Endometrial microvascular endothelial cells (primary cell): ENCODE results near the gene ST3GAL4. TPM values are rescaled to one million over a fixed set of nuclear protein-coding genes. Genes with fewer than 3 reads are reported as not detected.
"Not testable (repeated sequence)": the region's sequence is repeated elsewhere in the genome, so short reads cannot be mapped to it uniquely, and the experiment has no call there.

ENCODE experiments used
- in situ Hi-C: cut with HindIII; loops from 2 replicates; pipeline ENCODE4 v1.10.0; 2017; ENCODE audit warnings: low sequenced_read_pairs, low pct_unique_long_range_greater_than_20kb; ENCODE audit errors: inconsistent ontology term
- total RNA-seq: library from RNA; depleted of rRNA; stranded (reverse); fragments of >200 nt; gene quantifications from one replicate; pipeline ENCODE4 v1.2.3, GENCODE V29; 2015; ENCODE audit errors: inconsistent ontology term

The ST3GAL4 gene
- total RNA-seq, 1 donor from 2014 or later, result 33.8 TPM

- in situ Hi-C loops, result no loop called here
Observed at GRCh38 chr11:126344141-126345080, 11.1 kb upstream of the ST3GAL4 start.

GRCh38 chr11:126345283-126345682, 10.2 kb upstream of the ST3GAL4 start:
- in situ Hi-C loops, result no loop called here

DNA sequence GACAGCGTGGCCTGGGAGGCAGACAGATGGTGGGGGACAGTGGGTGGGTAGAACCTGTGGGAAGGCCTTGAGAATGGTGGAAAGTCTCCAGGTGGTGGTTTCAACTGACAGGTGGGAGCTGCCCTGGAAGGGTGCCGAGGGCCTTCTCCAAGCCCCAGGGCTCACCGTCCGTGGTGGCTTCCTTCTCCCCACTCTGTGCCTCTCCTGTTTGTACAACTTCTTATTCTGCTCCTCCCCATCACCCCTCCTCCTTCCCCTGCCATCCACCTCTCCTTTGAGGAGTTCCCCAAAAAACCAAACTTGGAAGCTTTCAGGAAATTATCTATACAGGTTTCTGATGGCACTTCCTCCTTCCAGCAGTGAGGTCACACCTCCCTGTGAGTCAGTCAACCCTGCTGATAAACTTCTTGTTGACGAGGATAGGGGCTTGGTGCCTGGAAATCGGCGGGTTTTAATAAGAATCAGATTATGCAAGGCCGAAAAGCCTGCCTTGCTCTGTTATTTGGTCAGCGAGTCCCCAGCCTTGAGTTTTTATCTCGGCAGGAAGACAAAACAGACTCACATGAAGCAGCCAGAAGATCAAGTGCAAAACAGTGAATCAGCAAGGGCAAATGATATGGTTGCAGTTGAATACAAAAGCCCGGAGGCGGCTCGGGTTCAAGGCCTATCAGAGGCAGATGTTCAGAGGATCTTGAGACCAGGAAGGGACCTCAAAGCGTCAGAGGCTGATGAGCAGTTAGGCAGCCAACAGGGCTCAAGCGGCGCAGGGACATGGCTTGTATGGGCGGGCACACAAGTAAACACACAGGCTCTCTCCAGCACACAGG, 9.5 kb upstream of the ST3GAL4 start:
- in situ Hi-C loops, result no loop called here

- in situ Hi-C loops, result no loop called here
Observed at GRCh38 chr11:126346586-126346940, 8.9 kb upstream of the ST3GAL4 start.

GRCh38 chr11:126346946-126347345, 8.5 kb upstream of the ST3GAL4 start:
- in situ Hi-C loops, result not testable (repeated sequence)

GRCh38 chr11:126347751-126348668, 7.5 kb upstream of the ST3GAL4 start:
- in situ Hi-C loops, result no loop called here

GRCh38 chr11:126348806-126349582, 6.5 kb upstream of the ST3GAL4 start:
- in situ Hi-C loops, result no loop called here

- in situ Hi-C loops, result no loop called here
Observed at GRCh38 chr11:126350836-126351235, 4.7 kb upstream of the ST3GAL4 start.

GRCh38 chr11:126352163-126352562, 3.3 kb upstream of the ST3GAL4 start:
- in situ Hi-C loops, result no loop called here

- in situ Hi-C loops, result no loop called here
Observed at GRCh38 chr11:126352934-126353801, 2.3 kb upstream of the ST3GAL4 start.

DNA sequence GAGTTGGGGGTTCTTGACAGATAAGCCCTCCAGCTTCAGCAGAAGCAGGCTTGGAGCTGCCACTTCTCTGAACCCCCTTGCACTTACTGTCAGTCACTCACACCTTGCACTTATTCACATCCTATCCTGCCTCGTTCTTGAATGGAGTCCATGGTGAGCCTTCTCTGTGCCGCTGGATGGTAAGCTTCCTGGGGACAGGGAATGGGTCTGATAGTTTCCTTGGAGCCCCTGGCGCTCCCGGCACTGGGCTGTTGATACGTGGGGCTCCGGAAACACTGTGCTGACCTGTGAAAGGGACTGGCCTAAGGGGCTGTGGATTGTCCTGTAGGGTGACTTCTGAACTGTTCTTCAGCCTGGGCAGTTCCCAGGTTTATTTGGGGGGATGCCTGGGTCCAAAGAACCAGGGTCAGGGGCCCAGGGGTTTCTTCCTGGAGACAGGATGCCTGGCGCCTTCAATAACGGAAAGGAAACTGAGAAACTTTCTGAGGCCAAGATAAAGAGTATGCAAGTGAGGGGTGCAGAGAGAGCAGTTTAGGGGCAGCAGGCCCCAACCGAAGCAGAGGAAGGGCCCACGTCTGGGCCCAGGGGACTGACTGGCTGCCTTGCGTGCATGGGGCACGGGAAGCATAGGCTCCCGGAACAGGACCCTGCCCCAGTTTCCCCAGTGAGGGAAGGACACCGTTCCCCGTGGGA, 709 bp upstream of the ST3GAL4 start:
- in situ Hi-C loops, result no loop called here

DNA sequence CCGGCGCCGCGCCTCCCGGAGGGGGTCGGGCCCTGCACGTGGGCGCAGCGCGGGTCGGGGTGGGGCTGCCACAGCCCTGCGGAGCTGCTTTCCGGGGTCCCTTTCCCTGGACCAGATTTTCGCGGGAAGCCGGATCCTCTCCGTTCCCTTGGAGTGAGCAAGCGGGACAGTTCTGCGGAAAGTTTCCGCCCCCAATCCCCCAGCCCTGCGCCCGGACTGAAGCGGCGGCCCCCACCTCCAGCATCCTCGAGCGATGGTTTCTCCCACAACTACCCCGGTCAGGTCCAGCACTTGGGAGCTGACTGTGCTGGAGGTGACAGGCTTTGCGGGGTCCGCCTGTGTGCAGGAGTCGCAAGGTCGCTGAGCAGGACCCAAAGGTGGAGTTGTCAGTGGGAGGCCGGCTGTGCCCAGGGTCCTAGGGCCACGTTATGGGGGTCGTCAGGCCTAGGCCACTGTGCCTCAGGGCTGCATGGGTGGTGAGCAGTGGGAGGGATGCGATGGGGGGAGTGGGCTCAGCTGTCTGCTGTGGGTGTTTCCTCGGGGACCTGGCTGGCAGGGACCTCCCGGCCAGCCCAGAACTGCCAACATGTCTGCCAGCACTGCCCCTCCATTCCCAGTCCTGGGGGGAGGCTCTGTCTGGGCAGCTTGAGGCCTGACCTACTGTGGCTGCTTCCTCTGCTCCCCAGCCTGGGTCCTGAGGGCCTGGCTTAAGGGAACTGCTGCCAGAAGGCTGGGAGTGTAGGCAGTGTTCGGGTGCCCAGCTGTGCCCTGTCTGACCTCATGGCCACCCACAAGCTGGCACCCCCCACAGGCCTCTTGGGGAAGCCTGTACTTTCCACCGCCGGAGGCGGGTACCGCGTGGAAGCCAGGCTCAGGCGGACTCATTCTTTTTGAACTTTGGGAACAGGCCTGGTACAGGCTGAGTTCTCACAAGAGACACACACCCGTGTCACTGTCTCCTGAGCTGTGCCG, 726 bp downstream of the ST3GAL4 start:
- in situ Hi-C loops, result no loop called here

DNA sequence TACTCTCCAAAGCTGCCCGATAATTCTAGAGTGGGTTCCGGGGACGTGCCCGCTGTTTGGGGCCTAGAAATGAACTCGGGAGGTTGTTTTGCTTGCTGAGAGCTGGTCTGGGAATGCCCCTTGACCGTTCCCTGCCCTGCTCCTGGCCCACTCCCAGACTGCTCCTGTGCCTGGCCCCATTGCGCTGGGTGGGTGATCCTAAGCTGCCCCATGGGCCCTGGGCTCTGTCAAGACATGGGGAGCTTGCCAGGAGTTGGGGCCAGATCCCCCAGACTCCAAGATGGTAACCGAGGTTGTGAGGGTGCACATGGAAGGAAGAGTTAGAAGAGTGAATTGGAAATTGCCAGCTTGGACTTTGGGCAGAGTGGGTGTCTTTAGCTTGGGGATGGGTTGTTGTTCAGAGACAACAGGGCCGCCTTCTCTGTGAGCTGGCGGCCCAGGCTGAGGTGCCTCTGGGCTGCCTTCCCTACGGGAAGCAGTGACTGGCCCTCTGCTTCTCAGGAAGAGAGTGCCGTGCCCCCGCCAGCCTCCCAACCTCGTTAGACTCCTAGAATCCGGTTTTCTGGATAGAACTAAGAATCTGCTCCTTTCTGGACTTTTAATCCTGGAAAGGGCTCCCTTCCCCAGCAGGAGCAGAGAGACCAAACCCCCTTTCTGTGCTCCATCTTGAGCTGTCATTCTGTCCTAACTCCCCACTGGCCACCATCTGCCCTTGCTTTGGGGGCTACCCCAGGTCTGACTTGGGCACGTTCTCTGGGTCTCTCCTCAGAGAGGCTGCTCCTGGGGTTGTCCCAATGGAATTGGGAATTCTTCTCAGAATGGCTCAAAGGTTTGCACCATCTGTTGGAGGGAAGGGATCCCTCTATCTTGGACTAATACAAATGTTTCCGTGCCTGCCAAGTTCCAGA, 1.8 kb downstream of the ST3GAL4 start:
- in situ Hi-C loops, result no loop called here

GRCh38 chr11:126357969-126358762, 2.7 kb downstream of the ST3GAL4 start:
- in situ Hi-C loops, result no loop called here
